SK-N-SH (cell line): ENCODE results near the gene GALNT13. TPM values are rescaled to one million over a fixed set of nuclear protein-coding genes. Genes with fewer than 3 reads are reported as not detected.

Experiments used
- CTCF ChIA-PET: fragments of 300-600, 350-600 bp; formaldehyde crosslinking; extraction: SDS; loops from one replicate; lab custom pipeline; 2021; lab: Yijun Ruan, JAX
- POLR2A ChIA-PET: fragments of 350-600 bp; sonication (Branson Sonifier 250); formaldehyde crosslinking; extraction: SDS; loops from one replicate; lab custom pipeline; 2020; ENCODE audit warnings: antibody characterized with exemption, inconsistent platforms; lab: Yijun Ruan, JAX
- DNase-seq: peaks from one replicate; pipeline ENCODE4 v3.0.0; 2012
- H2AFZ ChIP-seq: fragments of 200-600 bp; sonication (generic); 2 replicates; pipeline ENCODE4 v1.8.1; 2016; ENCODE audit warnings: antibody characterized with exemption, mild to moderate bottlenecking, low read depth
- H3F3A ChIP-seq: fragments of 200-600 bp; sonication (generic); replicated peaks from 2 replicates; pipeline ENCODE3; 2016; ENCODE audit warnings: antibody characterized with exemption, mild to moderate bottlenecking; ENCODE audit not compliant: insufficient read depth
- H3K27ac ChIP-seq, 2 experiments: fragments of 200-500 bp in 1 of 2; fragments of 200-600 bp in 1 of 2; sonication (Bioruptor generic) in 1 of 2; sonication (generic), shearing (Covaris generic) in 1 of 2; 2 replicates each; pipeline versions ENCODE4 v1.5.1 to v1.6.1; 2014 to 2016; ENCODE audit warnings: low read depth in 2 of 2, inconsistent platforms in 1 of 2, low read length in 1 of 2, mild to moderate bottlenecking in 1 of 2, mixed read lengths in 1 of 2
- H3K27me3 ChIP-seq: fragments of 200-600 bp; sonication (generic), shearing (Covaris generic); 2 replicates; pipeline ENCODE4 v1.6.1; 2016; ENCODE audit warnings: mixed run types; ENCODE audit not compliant: insufficient read depth
- H3K36me3 ChIP-seq, 2 experiments: fragments of 200-500 bp in 1 of 2; fragments of 200-600 bp in 1 of 2; sonication (Bioruptor generic) in 1 of 2; sonication (generic) in 1 of 2; replicated peaks in 1 of 2; 2 replicates each; pipeline versions ENCODE3 to v1.5.1; 2014 to 2016; ENCODE audit warnings: low read length in 1 of 2, mild to moderate bottlenecking in 1 of 2; ENCODE audit not compliant: insufficient read depth in 2 of 2, control insufficient read depth in 1 of 2
- H3K4me1 ChIP-seq, 2 experiments: fragments of 200-500 bp in 1 of 2; fragments of 200-600 bp in 1 of 2; sonication (Bioruptor generic) in 1 of 2; sonication (generic), shearing (Covaris generic) in 1 of 2; 2 replicates each; pipeline versions ENCODE4 v1.5.1 to v1.6.1; 2014 to 2016; ENCODE audit warnings: low read depth in 1 of 2, low read length in 1 of 2, mixed run types in 1 of 2; ENCODE audit not compliant: insufficient read depth in 2 of 2, control insufficient read depth in 1 of 2
- H3K4me2 ChIP-seq: fragments of 200-600 bp; sonication (generic), shearing (Covaris generic); 2 replicates; pipeline ENCODE4 v1.6.1; 2017; ENCODE audit warnings: mixed run types
- H3K4me3 ChIP-seq, 2 experiments: fragments of 200-500 bp in 1 of 2; fragments of 200-600 bp in 1 of 2; sonication (Bioruptor generic) in 1 of 2; sonication (generic), shearing (Covaris generic) in 1 of 2; 2 replicates each; pipeline versions ENCODE4 v1.5.1 to v1.8.1; 2014 to 2016; ENCODE audit warnings: low read depth in 2 of 2, inconsistent platforms in 1 of 2, low read length in 1 of 2, mild to moderate bottlenecking in 1 of 2, mixed read lengths in 1 of 2, moderate library complexity in 1 of 2
- H3K79me2 ChIP-seq: fragments of 200-600 bp; sonication (generic); 2 replicates; pipeline ENCODE4 v1.8.1; 2017; ENCODE audit warnings: mild to moderate bottlenecking; ENCODE audit not compliant: insufficient read depth
- H3K9ac ChIP-seq: fragments of 200-600 bp; sonication (generic); 2 replicates; pipeline ENCODE4 v1.6.1; 2017; ENCODE audit warnings: mixed run types
- H3K9me2 ChIP-seq: fragments of 200-600 bp; sonication (generic); 2 replicates; pipeline ENCODE4 v1.6.1; 2017; ENCODE audit warnings: mixed run types
- H3K9me3 ChIP-seq: fragments of 200-600 bp; sonication (generic); 2 replicates; pipeline ENCODE4 v1.6.1; 2017; ENCODE audit warnings: mixed run types, mild to moderate bottlenecking, moderate library complexity
- H4K20me1 ChIP-seq: fragments of 200-600 bp; sonication (generic); 2 replicates; pipeline ENCODE4 v1.6.1; 2017; ENCODE audit warnings: mild to moderate bottlenecking, mixed run types; ENCODE audit not compliant: insufficient read depth
- CHD2 ChIP-seq: fragments of 150-350 bp; IDR thresholded peaks from 2 replicates; pipeline ENCODE4 v1.6.1; 2018; ENCODE audit warnings: low read length; ENCODE audit not compliant: partially characterized antibody
- ELF1 ChIP-seq: IDR thresholded peaks from 2 replicates; pipeline ENCODE4 v1.4.0; 2012
- EZH2phosphoT487 ChIP-seq: fragments of 200-600 bp; sonication (generic); IDR thresholded peaks from 2 replicates; pipeline ENCODE4 v1.6.1; 2017; ENCODE audit warnings: low read depth, mixed run types, mild to moderate bottlenecking, antibody characterized with exemption, moderate library complexity, borderline replicate concordance
- FOXJ3 ChIP-seq: sonication (generic); formaldehyde crosslinking; IDR thresholded peaks from 2 replicates; pipeline ENCODE4 v1.5.1; 2020; ENCODE audit warnings: mild to moderate bottlenecking, missing genetic modification reagents
- GABPA ChIP-seq: IDR thresholded peaks from 2 replicates; pipeline ENCODE4 v1.4.0; 2012; ENCODE audit warnings: low read depth, mild to moderate bottlenecking
- JUND ChIP-seq: IDR thresholded peaks from 2 replicates; pipeline ENCODE4 v1.4.0; 2012
- MXI1 ChIP-seq: IDR thresholded peaks from 2 replicates; pipeline ENCODE4 v1.6.1; 2012; ENCODE audit warnings: mild to moderate bottlenecking, low read depth, low read length, improper control_type of control experiment
- RAD21 ChIP-seq: IDR thresholded peaks from 2 replicates; pipeline ENCODE4 v1.6.1; 2012; ENCODE audit warnings: mild to moderate bottlenecking, low read length
- SMC3 ChIP-seq: IDR thresholded peaks from 2 replicates; pipeline ENCODE4 v1.6.1; 2012; ENCODE audit warnings: low read depth, low read length, improper control_type of control experiment
- WGBS: methylation state at CpG from one replicate; pipeline ENCODE4 v1.1.6; 2017; ENCODE audit warnings: low lambda C conversion rate; 5-methylcytosine and 5-hydroxymethylcytosine counted together
- polyA plus RNA-seq, 3 experiments: library from polyadenylated mRNA; depleted of rRNA; stranded (reverse); fragments of >200 nt; gene quantifications; 2 replicates each; pipeline ENCODE4 v1.2.3, GENCODE V29; 2012
- TF ChIP-seq, protein P1 (sequence below): IDR thresholded peaks from 2 replicates; pipeline ENCODE4 v1.4.0; 2012; ENCODE audit warnings: low read depth
- TF ChIP-seq, protein P2 (sequence below): fragments of 200-600 bp; sonication (generic); IDR thresholded peaks from 2 replicates; pipeline ENCODE4 v1.6.1; 2017; ENCODE audit warnings: antibody characterized with exemption, mild to moderate bottlenecking, moderate library complexity
- TF ChIP-seq, protein P3 (sequence below): IDR thresholded peaks from 2 replicates; pipeline ENCODE4 v1.6.1; 2012; ENCODE audit warnings: mild to moderate bottlenecking, low read depth, low read length, moderate library complexity
- TF ChIP-seq, protein P4 (sequence below): IDR thresholded peaks from 2 replicates; pipeline ENCODE4 v1.4.0; 2012; ENCODE audit warnings: low read depth, borderline replicate concordance
- TF ChIP-seq, protein P5 (sequence below): fragments of 150-350 bp; IDR thresholded peaks from 2 replicates; pipeline ENCODE4 v1.6.1; 2016; ENCODE audit warnings: mild to moderate bottlenecking, low read depth, low read length

GALNT13 gene
- polyA plus RNA-seq, 1 of the 3 experiments (the other 2 are of a cell fraction), result 0.33 TPM

DNA sequence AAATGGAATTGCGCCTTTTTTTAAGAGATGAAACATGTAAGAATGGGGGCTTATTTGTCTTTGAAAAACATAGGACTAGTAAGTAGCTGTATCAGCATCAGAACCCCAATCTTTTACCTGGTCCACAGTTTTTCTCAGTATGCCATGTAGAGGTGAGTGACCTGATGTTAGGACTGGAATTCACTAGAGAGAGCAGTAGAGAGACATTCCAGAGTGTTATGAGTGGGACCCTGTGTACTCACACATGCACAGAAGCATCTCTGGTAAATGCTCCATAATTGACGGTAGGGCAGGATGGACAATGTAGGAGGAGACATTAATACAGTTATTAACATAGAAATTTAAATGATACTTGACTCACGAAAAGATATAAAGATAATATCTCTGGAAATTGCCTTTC, 1.4 kb upstream of the GALNT13 start:
- no peaks in the 10 kb centered on the region for H3F3A ChIP-seq
- DNase-seq, result peak; percentile 32
- no peak overlapping the region for H3K9ac ChIP-seq
- no peak overlapping the region for H3K4me2 ChIP-seq
- no peak overlapping the region for H3K27ac ChIP-seq
- H3K9me3 ChIP-seq, result no peaks in the 10 kb centered on the region
- peaks cover 0 to 3% of the 10 kb centered on the region in 2 experiments; a peak in 2 of 4 replicates for H3K4me1 ChIP-seq
- no peaks in the 10 kb centered on the region for H3K36me3 ChIP-seq
- H3K4me3 ChIP-seq, result no peak overlapping the region
- CTCF ChIA-PET, result interaction anchor here (0.8 to 2.7 kb wide), 7 partner anchors 9 to 1440 kb away, joined by 3 to 32 read pairs (median 4); no protein-coding TSS in a partner anchor
- no peaks in the 10 kb centered on the region for H3K79me2 ChIP-seq
- no peaks in the 10 kb centered on the region for H3K9me2 ChIP-seq
- TF ChIP-seq RAD21 (peak; percentile 75), SMC3 (peak; percentile 54), MXI1 (peak; percentile 65; the same call in 1 of the 2 replicates), GABPA (no peak), FOXJ3 (CRISPR knock-in tag) (no peak)
- TF ChIP-seq, protein P1, sequence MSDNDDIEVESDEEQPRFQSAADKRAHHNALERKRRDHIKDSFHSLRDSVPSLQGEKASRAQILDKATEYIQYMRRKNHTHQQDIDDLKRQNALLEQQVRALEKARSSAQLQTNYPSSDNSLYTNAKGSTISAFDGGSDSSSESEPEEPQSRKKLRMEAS, result no peak
- TF ChIP-seq, protein P2, sequence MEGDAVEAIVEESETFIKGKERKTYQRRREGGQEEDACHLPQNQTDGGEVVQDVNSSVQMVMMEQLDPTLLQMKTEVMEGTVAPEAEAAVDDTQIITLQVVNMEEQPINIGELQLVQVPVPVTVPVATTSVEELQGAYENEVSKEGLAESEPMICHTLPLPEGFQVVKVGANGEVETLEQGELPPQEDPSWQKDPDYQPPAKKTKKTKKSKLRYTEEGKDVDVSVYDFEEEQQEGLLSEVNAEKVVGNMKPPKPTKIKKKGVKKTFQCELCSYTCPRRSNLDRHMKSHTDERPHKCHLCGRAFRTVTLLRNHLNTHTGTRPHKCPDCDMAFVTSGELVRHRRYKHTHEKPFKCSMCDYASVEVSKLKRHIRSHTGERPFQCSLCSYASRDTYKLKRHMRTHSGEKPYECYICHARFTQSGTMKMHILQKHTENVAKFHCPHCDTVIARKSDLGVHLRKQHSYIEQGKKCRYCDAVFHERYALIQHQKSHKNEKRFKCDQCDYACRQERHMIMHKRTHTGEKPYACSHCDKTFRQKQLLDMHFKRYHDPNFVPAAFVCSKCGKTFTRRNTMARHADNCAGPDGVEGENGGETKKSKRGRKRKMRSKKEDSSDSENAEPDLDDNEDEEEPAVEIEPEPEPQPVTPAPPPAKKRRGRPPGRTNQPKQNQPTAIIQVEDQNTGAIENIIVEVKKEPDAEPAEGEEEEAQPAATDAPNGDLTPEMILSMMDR, result peak; percentile 34
- TF ChIP-seq, protein P3, sequence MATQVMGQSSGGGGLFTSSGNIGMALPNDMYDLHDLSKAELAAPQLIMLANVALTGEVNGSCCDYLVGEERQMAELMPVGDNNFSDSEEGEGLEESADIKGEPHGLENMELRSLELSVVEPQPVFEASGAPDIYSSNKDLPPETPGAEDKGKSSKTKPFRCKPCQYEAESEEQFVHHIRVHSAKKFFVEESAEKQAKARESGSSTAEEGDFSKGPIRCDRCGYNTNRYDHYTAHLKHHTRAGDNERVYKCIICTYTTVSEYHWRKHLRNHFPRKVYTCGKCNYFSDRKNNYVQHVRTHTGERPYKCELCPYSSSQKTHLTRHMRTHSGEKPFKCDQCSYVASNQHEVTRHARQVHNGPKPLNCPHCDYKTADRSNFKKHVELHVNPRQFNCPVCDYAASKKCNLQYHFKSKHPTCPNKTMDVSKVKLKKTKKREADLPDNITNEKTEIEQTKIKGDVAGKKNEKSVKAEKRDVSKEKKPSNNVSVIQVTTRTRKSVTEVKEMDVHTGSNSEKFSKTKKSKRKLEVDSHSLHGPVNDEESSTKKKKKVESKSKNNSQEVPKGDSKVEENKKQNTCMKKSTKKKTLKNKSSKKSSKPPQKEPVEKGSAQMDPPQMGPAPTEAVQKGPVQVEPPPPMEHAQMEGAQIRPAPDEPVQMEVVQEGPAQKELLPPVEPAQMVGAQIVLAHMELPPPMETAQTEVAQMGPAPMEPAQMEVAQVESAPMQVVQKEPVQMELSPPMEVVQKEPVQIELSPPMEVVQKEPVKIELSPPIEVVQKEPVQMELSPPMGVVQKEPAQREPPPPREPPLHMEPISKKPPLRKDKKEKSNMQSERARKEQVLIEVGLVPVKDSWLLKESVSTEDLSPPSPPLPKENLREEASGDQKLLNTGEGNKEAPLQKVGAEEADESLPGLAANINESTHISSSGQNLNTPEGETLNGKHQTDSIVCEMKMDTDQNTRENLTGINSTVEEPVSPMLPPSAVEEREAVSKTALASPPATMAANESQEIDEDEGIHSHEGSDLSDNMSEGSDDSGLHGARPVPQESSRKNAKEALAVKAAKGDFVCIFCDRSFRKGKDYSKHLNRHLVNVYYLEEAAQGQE, result no peak
- POLR2A ChIA-PET, result no interaction called here
- H4K20me1 ChIP-seq, result no peaks in the 10 kb centered on the region
- WGBS, result 57% methylated on average over 3 of the region's 3 CpGs
- no peak overlapping the region for H2AFZ ChIP-seq
- H3K27me3 ChIP-seq, result peaks cover 24% of the 10 kb centered on the region; the same call in 1 of the 2 replicates

DNA sequence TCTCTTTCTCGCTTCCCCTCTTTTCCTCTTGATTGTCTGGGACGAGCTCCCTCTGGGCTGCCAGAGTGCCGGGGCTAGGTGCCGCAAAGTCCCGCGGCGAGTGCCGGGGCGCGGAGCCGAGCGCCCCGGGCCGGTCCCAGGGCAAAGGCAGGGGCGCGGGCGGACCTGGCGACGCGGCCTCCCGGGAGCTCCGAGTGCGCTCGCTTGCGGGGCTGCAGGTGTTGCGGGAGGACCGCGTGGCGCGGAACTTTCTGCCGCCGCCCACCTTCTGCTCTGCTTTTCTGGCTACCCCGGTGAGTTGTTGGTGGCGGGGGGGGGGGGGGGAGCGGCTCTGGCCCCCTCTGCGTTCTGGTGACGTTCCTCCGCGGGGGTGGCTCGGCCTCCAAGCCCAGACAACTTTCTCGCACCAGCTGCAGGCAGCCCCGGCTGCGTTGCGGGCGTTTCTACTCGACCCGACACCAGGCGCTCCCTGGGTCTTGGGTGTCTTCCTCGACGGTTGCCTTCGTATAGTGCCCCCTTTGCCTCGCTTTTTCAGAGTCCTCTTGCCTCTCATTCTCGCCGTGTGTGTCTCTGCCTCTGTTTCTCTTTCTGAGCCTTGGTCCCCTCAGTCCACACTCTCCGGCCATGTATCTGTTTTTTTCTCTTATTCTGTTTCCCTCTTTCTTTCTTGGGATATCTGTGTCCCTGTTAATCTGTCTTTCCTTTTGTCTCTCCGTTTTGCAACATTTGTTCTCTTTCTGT, 759 bp downstream of the GALNT13 start:
- CTCF ChIA-PET, result interaction anchor here (0.9 to 3.3 kb wide), 6 partner anchors 12 to 503 kb away, joined by 3 to 25 read pairs (median 4); no protein-coding TSS in a partner anchor
- WGBS, result 3% methylated on average over 17 of the region's 56 CpGs
- peaks cover 0 to 7% of the 10 kb centered on the region in 2 experiments; a peak in 2 of 4 replicates for H3K4me1 ChIP-seq
- no peak for TF ChIP-seq EZH2phosphoT487
- TF ChIP-seq, protein P4, sequence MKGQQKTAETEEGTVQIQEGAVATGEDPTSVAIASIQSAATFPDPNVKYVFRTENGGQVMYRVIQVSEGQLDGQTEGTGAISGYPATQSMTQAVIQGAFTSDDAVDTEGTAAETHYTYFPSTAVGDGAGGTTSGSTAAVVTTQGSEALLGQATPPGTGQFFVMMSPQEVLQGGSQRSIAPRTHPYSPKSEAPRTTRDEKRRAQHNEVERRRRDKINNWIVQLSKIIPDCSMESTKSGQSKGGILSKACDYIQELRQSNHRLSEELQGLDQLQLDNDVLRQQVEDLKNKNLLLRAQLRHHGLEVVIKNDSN, result no peak
- TF ChIP-seq SMC3, result no peak
- TF ChIP-seq, protein P5, sequence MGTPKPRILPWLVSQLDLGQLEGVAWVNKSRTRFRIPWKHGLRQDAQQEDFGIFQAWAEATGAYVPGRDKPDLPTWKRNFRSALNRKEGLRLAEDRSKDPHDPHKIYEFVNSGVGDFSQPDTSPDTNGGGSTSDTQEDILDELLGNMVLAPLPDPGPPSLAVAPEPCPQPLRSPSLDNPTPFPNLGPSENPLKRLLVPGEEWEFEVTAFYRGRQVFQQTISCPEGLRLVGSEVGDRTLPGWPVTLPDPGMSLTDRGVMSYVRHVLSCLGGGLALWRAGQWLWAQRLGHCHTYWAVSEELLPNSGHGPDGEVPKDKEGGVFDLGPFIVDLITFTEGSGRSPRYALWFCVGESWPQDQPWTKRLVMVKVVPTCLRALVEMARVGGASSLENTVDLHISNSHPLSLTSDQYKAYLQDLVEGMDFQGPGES, result no peak
- no peak for TF ChIP-seq GABPA
- no peak for TF ChIP-seq CHD2
- TF ChIP-seq, protein P2, result no peak
- TF ChIP-seq JUND, result no peak
- TF ChIP-seq ELF1, result no peak
- no peak for TF ChIP-seq RAD21

More for the DNA sequence above, 759 bp downstream of the GALNT13 start:
- Histone ChIP-seq H3F3A (no peaks in the 10 kb centered on the region), H3K27ac (peak overlapping the region in 1 of 2 experiments; percentile 86; a peak in 2 of 4 replicates), H3K4me3 (peak overlapping the region; percentile 12 to 57; a peak in 2 of 4 replicates), H3K9me3 (no peaks in the 10 kb centered on the region), H2AFZ (no peak overlapping the region), H3K27me3 (peaks cover 24% of the 10 kb centered on the region; the same call in 1 of the 2 replicates), H3K9ac (no peak overlapping the region), H3K9me2 (no peaks in the 10 kb centered on the region), H3K36me3 (no peaks in the 10 kb centered on the region), H4K20me1 (no peaks in the 10 kb centered on the region), H3K4me2 (peak overlapping the region; percentile 63; the same call in 1 of the 2 replicates), H3K79me2 (no peaks in the 10 kb centered on the region)
- peak; percentile 49 for DNase-seq
- POLR2A ChIA-PET, result interaction anchor here (0.9 to 1.5 kb wide), 5 partner anchors 18 to 503 kb away, joined by 3 to 6 read pairs (median 4); no protein-coding TSS in a partner anchor
